ENCODE measurements around the gene MYH9.

DNA sequence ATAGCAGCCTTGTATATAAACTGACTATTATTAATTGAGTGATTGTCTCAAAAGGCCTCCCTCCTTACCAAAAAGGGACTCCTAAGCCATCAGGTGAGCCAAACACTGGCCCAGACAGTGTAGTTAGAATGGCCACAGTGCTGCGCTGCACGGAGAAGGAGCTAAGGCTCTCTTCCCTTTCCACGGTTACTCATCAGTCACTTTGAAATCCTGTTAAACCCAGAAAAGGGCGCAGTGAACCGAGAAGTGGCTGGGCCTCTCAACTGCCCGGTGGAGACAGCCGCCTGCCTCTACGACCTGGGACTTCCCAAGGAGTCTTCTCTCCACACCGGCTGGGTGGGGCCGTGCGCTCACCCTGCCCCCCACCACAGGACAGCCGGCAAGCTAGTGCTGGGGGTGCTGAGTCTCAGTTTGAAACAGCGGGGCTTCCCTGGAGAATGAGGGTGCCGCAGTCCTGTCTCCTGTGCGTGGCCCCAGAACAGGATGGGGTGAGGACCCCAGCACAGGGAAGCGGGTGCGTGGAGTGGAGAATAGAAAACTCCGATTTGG lies 1.3 kb downstream of the MYH9 start:
- TF ChIP-seq EZH2 (IDR thresholded peaks at IDR 0.05; ENCODE audit: borderline replicate concordance, low read length) (no peak), CTCF (conservative IDR thresholded peaks at IDR 0.05 in 1 of 2, IDR thresholded peaks at IDR 0.05 in 1 of 2; ENCODE audit: extremely low read depth in 1 of 2, insufficient read depth in 1 of 2, low read depth in 1 of 2, low read length in 2 of 2) (no peak)

Data from mammary epithelial cell (primary cell).